Keratinocyte (primary cell): Measurements from ENCODE around the gene CFAP299.

Experiments used
- EZH2 ChIP-seq: IDR thresholded peaks from one replicate; pipeline ENCODE4 v1.6.1; 2012; ENCODE audit warnings: inconsistent platforms, mild to moderate bottlenecking, low read length, moderate library complexity
- TF ChIP-seq, protein P1 (sequence below), 3 experiments: IDR thresholded peaks in 1 of 3; conservative IDR thresholded peaks in 1 of 3; optimal IDR thresholded peaks in 1 of 3; 2 replicates in 2 of 3; 3 replicates in 1 of 3; pipeline versions ENCODE3 to v1.5.1; 2011; ENCODE audit warnings: low read length in 3 of 3, mild to moderate bottlenecking in 3 of 3, moderate library complexity in 2 of 3, control low read depth in 1 of 3, inconsistent platforms in 1 of 3; ENCODE audit not compliant: insufficient read depth in 2 of 3; ENCODE audit errors: extremely low read depth in 1 of 3

DNA sequence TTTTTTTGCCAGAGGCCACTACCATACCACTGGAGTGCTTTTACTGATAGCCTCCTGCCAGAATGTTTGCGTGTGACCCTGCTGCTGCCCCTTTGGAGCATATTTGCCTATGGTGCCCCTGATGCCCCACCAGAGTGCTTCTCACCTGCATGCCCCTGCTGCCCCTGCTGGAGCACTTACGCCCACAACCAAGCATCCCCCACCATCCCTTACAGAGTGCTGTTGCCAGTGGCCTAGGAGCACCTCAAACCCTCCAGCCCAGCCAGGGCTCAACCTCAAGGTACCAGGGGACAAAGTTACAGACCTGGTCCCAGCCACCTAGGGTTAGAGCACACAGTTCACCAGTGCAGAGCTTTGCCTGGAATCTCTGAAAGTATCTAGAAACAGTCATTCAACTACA lies 207.2 kb downstream of the CFAP299 start:
- TF ChIP-seq, protein P1, sequence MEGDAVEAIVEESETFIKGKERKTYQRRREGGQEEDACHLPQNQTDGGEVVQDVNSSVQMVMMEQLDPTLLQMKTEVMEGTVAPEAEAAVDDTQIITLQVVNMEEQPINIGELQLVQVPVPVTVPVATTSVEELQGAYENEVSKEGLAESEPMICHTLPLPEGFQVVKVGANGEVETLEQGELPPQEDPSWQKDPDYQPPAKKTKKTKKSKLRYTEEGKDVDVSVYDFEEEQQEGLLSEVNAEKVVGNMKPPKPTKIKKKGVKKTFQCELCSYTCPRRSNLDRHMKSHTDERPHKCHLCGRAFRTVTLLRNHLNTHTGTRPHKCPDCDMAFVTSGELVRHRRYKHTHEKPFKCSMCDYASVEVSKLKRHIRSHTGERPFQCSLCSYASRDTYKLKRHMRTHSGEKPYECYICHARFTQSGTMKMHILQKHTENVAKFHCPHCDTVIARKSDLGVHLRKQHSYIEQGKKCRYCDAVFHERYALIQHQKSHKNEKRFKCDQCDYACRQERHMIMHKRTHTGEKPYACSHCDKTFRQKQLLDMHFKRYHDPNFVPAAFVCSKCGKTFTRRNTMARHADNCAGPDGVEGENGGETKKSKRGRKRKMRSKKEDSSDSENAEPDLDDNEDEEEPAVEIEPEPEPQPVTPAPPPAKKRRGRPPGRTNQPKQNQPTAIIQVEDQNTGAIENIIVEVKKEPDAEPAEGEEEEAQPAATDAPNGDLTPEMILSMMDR (optimal IDR thresholded peaks at IDR 0.05 in 1 of 3, IDR thresholded peaks at IDR 0.05 in 1 of 3, conservative IDR thresholded peaks at IDR 0.05 in 1 of 3; ENCODE audit: extremely low read depth in 1 of 3, insufficient read depth in 2 of 3, low read length in 3 of 3): no peak
- TF ChIP-seq EZH2: no peak
